WTC11 (cell line): Measurements from ENCODE around the gene SIPA1L3.

Experiments
- JUN ChIP-seq: sonication (generic); formaldehyde crosslinking; IDR thresholded peaks from 2 replicates; pipeline ENCODE4 v1.8.0; 2023; ENCODE audit warnings: mild to moderate bottlenecking, missing genetic modification reagents
- ZNF138 ChIP-seq: sonication (generic); formaldehyde crosslinking; conservative IDR thresholded peaks from 2 replicates; pipeline ENCODE4 v1.8.1; 2022; ENCODE audit warnings: mild to moderate bottlenecking, moderate library complexity, missing genetic modification reagents

DNA sequence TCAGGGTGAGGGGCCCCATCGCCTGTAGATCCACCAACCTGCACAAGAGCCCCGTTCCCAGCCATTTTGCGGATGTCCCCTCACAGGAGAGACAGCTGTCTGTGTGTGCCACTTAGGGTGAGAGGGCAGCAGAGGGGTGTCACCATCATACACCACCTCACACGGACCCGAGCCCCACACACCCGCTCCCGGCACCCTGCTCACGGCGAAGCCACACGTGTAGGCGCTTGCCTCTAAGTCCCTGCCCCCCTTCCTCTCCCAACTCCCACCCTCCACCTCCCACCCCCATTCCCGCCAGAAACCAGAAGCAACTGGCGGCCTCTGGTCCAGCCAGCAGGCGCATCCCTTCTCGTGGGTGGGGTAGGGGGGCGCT, 321.0 kb downstream of the SIPA1L3 start:
- no peak for TF ChIP-seq ZNF138
- TF ChIP-seq JUN: no peak
